Loucy (cell line): ENCODE measurements around the gene PDCD10.

Experiments used
- H2AFZ ChIP-seq: fragments of 200-600 bp; sonication (generic); 2 replicates; pipeline ENCODE4 v1.6.0; 2016; ENCODE audit warnings: antibody characterized with exemption, mild to moderate bottlenecking, low read length, moderate library complexity
- H3F3A ChIP-seq: fragments of 200-600 bp; 2 replicates; pipeline ENCODE4 v1.6.0; 2016; ENCODE audit warnings: antibody characterized with exemption, low read depth, mild to moderate bottlenecking
- H3K27me3 ChIP-seq: fragments of 200-600 bp; sonication (generic); 2 replicates; pipeline ENCODE4 v1.6.1; 2014; ENCODE audit warnings: low read length, mild to moderate bottlenecking; ENCODE audit not compliant: insufficient read depth, poor library complexity, severe bottlenecking
- H3K36me3 ChIP-seq: fragments of 200-600 bp; sonication (generic); 2 replicates; pipeline ENCODE4 v1.6.1; 2016; ENCODE audit warnings: low read length; ENCODE audit not compliant: insufficient read depth
- H3K4me1 ChIP-seq: fragments of 200-600 bp; sonication (generic); 2 replicates; pipeline ENCODE4 v1.5.1; 2014; ENCODE audit warnings: low read length, mild to moderate bottlenecking; ENCODE audit not compliant: insufficient read depth, poor library complexity, severe bottlenecking
- H3K4me2 ChIP-seq: fragments of 200-600 bp; sonication (generic); 2 replicates; pipeline ENCODE4 v1.6.0; 2014; ENCODE audit warnings: antibody characterized with exemption, low read length, low read depth, mild to moderate bottlenecking; ENCODE audit not compliant: poor library complexity, severe bottlenecking
- H3K4me3 ChIP-seq: fragments of 200-600 bp; sonication (generic); 2 replicates; pipeline ENCODE4 v1.5.1; 2014; ENCODE audit warnings: low read length, mild to moderate bottlenecking, mixed read lengths; ENCODE audit not compliant: poor library complexity, severe bottlenecking
- H3K79me2 ChIP-seq: fragments of 200-600 bp; sonication (generic); 2 replicates; pipeline ENCODE4 v1.6.1; 2014; ENCODE audit warnings: low read length; ENCODE audit not compliant: insufficient read depth
- H3K9ac ChIP-seq: fragments of 200-600 bp; sonication (generic); 2 replicates; pipeline ENCODE4 v1.6.0; 2014; ENCODE audit warnings: mild to moderate bottlenecking, low read depth, low read length, moderate library complexity; ENCODE audit not compliant: poor library complexity, severe bottlenecking
- H3K9me2 ChIP-seq: fragments of 200-600 bp; sonication (generic); replicated peaks from 2 replicates; pipeline ENCODE4 v1.6.1; 2016; ENCODE audit warnings: low read depth, low read length, mixed read lengths
- H3K9me3 ChIP-seq: fragments of 200-600 bp; sonication (generic); 2 replicates; pipeline ENCODE4 v1.6.1; 2014; ENCODE audit warnings: mild to moderate bottlenecking, antibody characterized with exemption, low read length, low read depth; ENCODE audit not compliant: insufficient read depth
- H4K20me1 ChIP-seq: fragments of 200-600 bp; sonication (generic); 2 replicates; pipeline ENCODE4 v1.6.0; 2014; ENCODE audit warnings: antibody characterized with exemption, low read length, mild to moderate bottlenecking; ENCODE audit not compliant: insufficient read depth, poor library complexity, severe bottlenecking
- CTCF ChIP-seq: fragments of 200-600 bp; sonication (generic); conservative IDR thresholded peaks from 2 replicates; pipeline ENCODE4 v1.5.1; 2014; ENCODE audit warnings: mild to moderate bottlenecking, antibody characterized with exemption, low read length
- EZH2phosphoT487 ChIP-seq: fragments of 200-600 bp; IDR thresholded peaks from 2 replicates; pipeline ENCODE4 v1.6.1; 2018; ENCODE audit warnings: antibody characterized with exemption, mild to moderate bottlenecking, moderate library complexity, borderline replicate concordance

The PDCD10 gene

GRCh38 chr3:167734498-167735232 lies at the start of gene PDCD10:
Gene PDCD10 (minus strand): TSS chr3:167734892. CDS start chr3:167720157, 14,735 bp downstream.
- H4K20me1 ChIP-seq: peaks cover 45% of the 10 kb centered on the region
- H3K4me3 ChIP-seq: peak within 1 kb of the TSS; percentile 97
- H3F3A ChIP-seq: no peaks in the 10 kb centered on the region; the same call in 1 of the 2 replicates
- H3K79me2 ChIP-seq: peaks cover 55% of the 10 kb centered on the region
- H3K9ac ChIP-seq: peak within 1 kb of the TSS; percentile 81
- H2AFZ ChIP-seq: peak within 1 kb of the TSS; percentile 89
- no peaks in the 10 kb centered on the region for H3K27me3 ChIP-seq
- H3K36me3 ChIP-seq: no peaks in the 10 kb centered on the region
- TF ChIP-seq EZH2phosphoT487: no peak
- no peak for TF ChIP-seq CTCF
- no peaks in the 10 kb centered on the region for H3K9me2 ChIP-seq
- H3K9me3 ChIP-seq: no peaks in the 10 kb centered on the region
- peaks cover 78% of the 10 kb centered on the region for H3K4me1 ChIP-seq
- peak within 1 kb of the TSS; percentile 93 for H3K4me2 ChIP-seq

GRCh38 chr3:167783781-167784180 lies 49.1 kb upstream of the PDCD10 start:
- Histone ChIP-seq H3K9ac (no peak overlapping the region), H3K9me3 (no peaks in the 10 kb centered on the region), H3K9me2 (no peaks in the 10 kb centered on the region), H4K20me1 (no peaks in the 10 kb centered on the region), H3F3A (no peaks in the 10 kb centered on the region), H3K4me2 (no peak overlapping the region), H3K4me1 (no peaks in the 10 kb centered on the region), H3K27me3 (no peaks in the 10 kb centered on the region), H2AFZ (no peak overlapping the region), H3K36me3 (no peaks in the 10 kb centered on the region), H3K4me3 (no peak overlapping the region), H3K79me2 (no peaks in the 10 kb centered on the region)
- TF ChIP-seq EZH2phosphoT487 (no peak), CTCF (no peak)

- Histone ChIP-seq H3K4me2 (no peak overlapping the region), H3K36me3 (no peaks in the 10 kb centered on the region), H3K9me2 (no peaks in the 10 kb centered on the region), H3K9ac (no peak overlapping the region), H3K4me1 (no peaks in the 10 kb centered on the region), H2AFZ (no peak overlapping the region), H3K79me2 (no peaks in the 10 kb centered on the region), H3F3A (no peaks in the 10 kb centered on the region), H4K20me1 (no peaks in the 10 kb centered on the region), H3K27me3 (no peaks in the 10 kb centered on the region), H3K9me3 (peaks cover 3% of the 10 kb centered on the region; the same call in 1 of the 2 replicates), H3K4me3 (no peak overlapping the region)
- TF ChIP-seq EZH2phosphoT487: no peak
- no peak for TF ChIP-seq CTCF
Observed at GRCh38 chr3:167780214-167780883, 45.7 kb upstream of the PDCD10 start.
